Measurements from ENCODE around the gene CD300LB.

- no peak for TF ChIP-seq ZNF138 (CRISPR knock-in tag; conservative IDR thresholded peaks at IDR 0.05)
- no peak for TF ChIP-seq FOXJ3 (CRISPR knock-in tag; IDR thresholded peaks at IDR 0.05; ENCODE audit: borderline replicate concordance)
These were observed 2.0 kb downstream of the CD300LB start for GRCh38 chr17:74529243-74529642.
